Activated CD4-positive, alpha-beta T cell treated with anti-CD3 and anti-CD28 coated beads for 48 hours (primary cell): Measurements from ENCODE around the gene TAOK3.

Source experiments
- DNase-seq: peaks from one replicate; pipeline ENCODE4 v3.0.0-alpha.2; 2020

The TAOK3 gene

DNA sequence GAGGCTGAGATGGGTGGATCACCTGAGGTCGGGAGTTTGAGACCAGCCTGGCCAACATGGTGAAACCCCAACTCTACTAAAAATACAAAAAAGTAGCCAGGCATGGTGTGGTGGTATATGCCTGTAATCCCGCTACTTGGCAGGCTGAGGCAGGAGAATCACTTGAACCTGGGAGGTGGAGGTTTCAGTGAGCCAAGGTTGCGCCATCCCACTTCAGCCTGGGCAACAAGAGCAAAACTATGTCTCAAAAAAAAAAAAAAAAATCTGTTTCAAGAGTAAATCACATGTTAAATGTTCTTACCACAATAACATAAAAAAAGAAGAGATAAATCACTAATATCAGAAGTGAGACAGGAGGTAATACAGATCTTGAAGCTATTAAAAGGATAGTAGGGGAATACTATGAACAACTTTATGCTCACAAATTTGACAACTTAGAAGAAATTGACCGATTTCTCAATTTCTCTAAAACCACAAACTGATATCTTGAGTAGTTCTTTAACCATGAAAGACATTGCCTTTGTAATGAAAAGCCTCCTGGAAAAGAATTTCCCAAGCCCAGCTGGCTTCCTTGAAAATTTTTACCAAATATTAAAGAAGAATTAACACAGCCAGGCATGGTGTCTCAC lies 37.7 kb downstream of the TAOK3 start:
- DNase-seq, result no peak

DNA sequence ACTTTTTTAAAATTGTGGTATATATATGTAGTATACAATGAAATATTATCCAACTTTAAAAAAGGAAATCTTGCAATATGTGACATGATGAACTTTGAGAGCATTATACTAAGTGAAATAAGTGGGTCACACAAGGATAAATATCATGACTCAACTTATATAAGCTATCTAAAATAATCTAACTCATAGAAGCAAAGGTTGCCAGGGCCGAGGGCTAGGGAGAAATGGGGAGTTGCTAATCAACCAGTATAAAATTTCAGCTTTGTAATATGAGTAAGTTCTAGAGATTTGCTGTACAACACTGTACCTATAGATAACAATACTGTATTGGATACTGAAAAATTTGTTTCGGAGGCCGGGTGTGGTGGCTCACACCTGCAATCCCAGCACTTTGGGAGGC lies 38.5 kb downstream of the TAOK3 start:
- DNase-seq, result no peak

GRCh38 chr12:118332511-118332910 lies 40.2 kb downstream of the TAOK3 start:
- no peak for DNase-seq

- no peak for DNase-seq
Observed at GRCh38 chr12:118330421-118331018, 42.2 kb downstream of the TAOK3 start.

DNA sequence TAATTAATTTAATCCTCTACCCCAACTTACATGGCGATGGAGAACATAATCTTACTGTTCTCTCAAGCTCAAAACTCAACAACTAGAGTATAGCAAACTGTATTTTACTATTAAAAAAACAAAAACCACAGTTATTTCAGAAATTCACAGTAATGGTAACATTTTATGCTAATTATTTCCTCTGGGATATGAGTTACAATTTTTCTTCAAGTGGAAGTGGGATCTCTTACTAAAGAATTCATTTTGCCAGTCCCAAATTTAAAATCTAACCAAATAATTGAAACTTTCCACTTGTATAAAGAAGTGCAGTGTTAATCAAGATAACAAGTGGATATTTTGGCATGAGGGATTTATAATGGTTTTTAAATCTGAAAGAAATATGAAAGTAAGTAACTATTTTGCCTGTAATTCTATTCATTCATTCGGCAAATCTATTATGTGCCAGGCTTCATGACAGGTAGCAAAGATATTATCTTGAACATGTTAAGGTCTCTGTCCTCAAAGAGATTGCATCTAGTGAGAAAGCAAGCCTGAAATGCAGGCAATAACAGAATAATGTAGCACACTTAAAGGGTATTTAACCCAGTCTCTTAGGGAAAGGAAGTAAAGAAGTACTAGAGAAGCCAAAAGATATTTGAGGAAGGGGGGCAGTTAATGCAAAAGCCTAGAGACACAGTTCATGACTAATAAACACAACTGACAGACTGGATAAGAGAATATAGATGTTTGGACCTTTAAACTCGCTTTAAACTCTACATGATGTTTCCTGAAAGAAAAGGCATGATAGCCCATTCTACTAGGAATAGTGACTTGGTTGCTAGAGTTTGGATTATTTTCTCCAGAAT lies 44.0 kb downstream of the TAOK3 start:
- no peak for DNase-seq

- no peak for DNase-seq
Observed at GRCh38 chr12:118327391-118327790, 45.3 kb downstream of the TAOK3 start.

DNA sequence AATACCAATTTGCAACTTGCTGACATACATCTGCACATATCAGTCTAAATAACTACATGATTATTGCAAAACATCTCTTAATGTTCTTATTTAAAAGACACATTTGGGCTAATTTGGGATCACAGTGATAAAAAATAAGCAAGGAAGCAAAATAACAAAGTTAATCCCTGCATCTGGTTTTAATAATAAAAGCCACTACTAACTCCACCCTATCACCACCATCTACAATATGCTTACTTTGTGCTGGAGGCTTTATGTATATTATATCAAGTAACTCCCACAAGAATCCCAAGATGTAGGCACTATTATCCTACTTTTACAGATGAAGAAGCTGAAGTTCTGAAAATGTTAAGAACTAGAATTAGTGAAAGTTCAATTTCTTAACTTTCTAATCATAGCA lies 45.7 kb downstream of the TAOK3 start:
- DNase-seq, result no peak

DNA sequence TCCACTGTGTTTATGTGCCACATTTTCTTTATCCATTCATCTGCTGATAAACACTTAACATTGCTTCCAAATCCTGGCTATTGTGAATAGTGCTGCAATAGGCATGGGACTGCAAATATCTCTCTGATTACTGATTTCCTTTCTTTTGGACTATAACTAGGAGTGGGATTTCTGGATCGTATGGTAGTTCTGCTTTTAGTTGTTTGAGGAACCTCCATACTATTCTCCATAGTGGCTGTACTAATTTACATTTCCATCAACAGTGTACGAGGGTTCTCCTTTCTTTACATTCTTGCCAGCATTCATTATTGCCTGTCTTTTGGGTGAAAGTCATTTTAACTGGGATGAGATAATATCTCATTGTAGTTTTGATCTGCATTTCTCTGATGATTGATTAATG lies 47.6 kb downstream of the TAOK3 start:
- no peak for DNase-seq

GRCh38 chr12:118319627-118320026 lies 53.1 kb downstream of the TAOK3 start:
- no peak for DNase-seq

- no peak for DNase-seq
Observed at GRCh38 chr12:118318744-118319143, 54.0 kb downstream of the TAOK3 start.

GRCh38 chr12:118317729-118318128 lies 55.0 kb downstream of the TAOK3 start:
- DNase-seq, result no peak

GRCh38 chr12:118315821-118316220 lies 56.9 kb downstream of the TAOK3 start:
- DNase-seq, result no peak

- DNase-seq, result no peak
Observed at GRCh38 chr12:118312578-118312977, 60.1 kb downstream of the TAOK3 start.

DNA sequence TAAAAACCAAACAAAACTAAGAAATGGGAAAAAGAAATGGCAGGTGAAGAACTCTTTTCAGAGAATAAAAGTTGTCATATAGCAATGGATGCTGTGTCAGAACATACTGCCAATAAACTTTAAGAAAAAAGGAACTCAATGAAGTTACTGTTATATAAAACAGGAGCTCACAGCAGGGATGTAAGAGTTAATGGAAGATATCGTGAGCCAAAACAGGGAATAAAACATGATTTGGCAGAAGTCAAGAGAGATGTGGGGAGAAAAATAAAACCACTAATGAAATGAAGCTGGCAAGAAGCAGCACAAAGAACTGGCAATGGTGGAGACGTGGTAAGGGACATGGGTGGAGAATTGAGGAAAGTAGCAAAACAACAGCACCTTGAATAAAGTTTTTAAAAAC lies 61.0 kb downstream of the TAOK3 start:
- DNase-seq, result no peak

DNA sequence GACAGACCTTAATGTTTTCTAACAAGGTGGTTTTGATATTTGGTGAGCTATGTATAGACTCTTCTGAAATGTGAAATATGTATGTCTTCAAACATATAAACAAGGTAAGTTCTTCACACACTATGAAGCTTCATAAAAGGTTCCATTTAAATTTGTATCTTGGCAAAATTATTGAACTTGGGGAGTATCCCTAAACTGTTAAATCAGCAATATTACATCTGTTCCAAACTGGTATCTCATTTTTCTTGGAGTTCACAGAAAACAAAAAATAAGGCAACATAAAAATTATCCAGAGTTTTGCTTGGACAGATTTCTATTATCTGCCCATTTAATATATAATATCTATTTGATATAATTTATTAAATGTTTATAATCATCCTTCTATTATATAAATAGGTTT lies 62.4 kb downstream of the TAOK3 start:
- DNase-seq, result no peak

- peak; percentile 22 for DNase-seq
Observed at GRCh38 chr12:118308006-118308405, 64.7 kb downstream of the TAOK3 start.

DNA sequence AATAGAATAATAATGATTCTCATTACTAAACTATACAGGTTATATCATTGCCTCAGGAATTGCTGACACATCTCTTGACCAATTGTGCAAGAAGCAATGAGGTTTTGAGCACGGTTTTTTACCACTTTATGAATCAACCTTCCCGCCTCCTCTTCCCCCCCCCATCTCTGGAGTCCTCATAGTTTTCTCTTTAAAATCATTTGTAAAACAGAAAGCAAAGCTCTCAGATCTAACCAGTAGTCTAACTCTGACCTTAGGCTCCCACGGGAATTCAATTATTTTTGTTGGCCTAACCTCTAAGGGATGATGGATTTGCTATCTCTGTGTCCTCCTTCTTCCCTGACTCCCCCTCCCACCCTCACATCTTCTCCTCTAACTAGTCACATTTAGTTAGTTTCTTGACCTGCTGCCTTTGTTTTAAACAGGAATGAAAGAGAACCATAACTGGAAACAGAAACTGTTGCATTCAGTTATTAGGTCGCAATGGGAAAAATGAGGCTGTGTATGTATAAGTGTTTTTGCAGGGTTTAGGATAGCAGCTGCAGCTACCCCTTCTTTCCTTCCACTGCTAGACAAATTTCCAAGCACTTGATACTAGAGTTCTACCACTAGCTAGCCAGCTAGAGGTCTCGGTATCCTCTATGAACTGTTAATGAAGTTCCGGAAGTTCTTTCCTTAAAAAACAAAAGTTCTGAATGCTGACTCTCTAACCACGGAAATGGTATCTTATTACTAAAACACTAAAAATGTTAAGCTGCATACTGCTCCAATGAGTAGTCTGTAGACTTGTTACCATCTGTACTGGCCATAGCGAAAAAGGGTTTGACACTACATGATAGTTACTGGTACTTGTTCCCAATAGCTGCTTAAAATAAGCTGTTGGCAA lies 65.4 kb downstream of the TAOK3 start:
- peak; percentile 67 for DNase-seq

- DNase-seq, result no peak
Observed at GRCh38 chr12:118304093-118304492, 68.6 kb downstream of the TAOK3 start.

DNA sequence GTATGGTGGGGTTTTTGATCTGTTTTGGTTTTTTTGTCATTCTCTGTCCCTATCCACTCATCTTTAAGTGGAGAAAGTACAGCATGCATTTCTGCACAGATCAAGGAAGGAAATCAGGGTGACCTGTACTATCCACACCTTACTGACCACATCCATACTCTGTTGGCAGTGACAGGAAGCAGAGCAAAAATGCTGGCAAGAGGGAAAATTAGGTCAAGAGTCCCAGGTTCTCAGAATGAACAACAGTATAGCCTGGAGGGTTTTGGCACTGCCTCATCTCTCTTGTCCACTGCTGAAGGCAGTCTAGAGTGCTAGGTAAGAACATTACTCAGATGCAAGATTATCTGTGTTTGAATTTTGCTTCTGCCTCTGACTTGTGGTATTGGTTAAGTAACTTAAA lies 70.7 kb downstream of the TAOK3 start:
- no peak for DNase-seq

DNA sequence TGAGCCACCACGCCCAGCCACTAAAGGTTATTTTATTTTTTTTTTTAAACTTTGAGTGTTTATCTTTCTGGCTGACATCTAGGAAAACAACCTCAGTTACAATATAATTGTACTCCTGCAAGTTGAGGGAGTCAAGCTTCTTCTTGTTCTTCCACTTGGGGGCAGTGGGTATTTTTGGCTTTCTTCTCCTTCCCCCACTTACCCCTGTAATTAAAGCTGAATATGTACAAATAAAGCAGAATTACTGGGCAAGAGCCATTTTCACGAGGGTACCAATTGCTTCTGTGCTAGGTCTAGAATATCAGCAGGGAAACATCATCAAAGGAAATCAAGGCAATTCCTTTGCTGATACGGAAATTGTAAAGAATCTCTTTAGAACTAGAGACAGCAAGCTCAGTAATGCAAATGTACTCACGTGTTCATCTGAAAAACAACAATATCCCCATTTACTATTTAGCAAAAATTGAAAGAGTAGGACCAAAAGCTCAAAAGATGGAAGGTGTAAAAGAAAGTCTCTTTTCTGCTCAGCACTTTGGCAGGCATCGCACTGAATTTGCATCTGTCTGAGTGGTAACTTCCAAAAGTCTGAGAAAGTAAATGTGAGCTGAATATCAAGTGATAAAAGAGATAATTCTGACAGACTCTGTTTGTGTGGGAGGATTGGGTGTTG lies 72.8 kb downstream of the TAOK3 start:
- DNase-seq, result no peak

GRCh38 chr12:118297284-118297683 lies 75.4 kb downstream of the TAOK3 start:
- DNase-seq, result no peak

- DNase-seq, result no peak
Observed at GRCh38 chr12:118292836-118293235, 79.9 kb downstream of the TAOK3 start.

- DNase-seq, result no peak
Observed at GRCh38 chr12:118290130-118290529, 82.6 kb downstream of the TAOK3 start.
